ENCODE measurements around the gene PGA5.

The PGA5 gene

DNA sequence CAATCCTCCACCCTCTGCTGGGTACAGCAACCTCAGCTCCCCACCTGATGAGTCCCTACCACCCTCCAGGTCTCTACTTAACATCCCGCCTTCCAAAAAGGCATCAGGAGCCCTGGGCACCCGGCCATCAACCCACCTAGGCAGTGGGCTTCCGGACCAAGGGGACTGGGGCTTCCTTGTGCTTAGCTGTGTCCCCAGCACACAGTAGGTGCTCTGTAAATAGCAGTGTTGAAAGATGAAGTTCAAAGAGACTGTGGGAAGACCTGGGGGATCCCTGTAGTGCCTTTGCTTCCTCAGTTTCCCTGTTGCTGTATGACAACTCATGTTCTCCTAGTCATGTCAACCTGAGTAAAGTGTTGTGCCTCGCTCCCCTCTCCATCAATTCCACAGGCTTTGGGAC lies 33.1 kb downstream of the PGA5 start:
- in situ Hi-C loops (cut with HindIII; ENCODE audit: low sequenced_read_pairs) = no loop called here

DNA sequence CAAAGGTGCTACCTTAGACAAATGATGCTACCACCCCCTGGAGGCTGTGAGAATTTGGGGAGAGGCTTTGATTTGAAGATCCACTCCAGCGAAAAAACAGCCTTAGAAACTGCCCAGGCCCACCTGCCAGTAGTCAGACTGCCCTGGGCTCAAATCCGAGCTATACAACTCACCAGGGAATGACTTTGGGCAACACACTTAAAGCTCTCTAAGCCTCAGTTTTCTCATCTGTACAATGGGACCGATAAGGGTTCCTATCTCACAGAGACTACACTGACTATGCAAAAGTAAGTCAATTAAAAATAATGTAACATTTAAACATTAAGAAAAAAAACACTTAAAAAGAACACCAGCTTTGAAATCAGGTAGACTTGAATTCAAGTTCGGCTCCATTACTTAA lies 34.2 kb downstream of the PGA5 start:
- no peak for DNase-seq (ENCODE audit: low read depth, low spot score)
- TF ChIP-seq, protein P1, sequence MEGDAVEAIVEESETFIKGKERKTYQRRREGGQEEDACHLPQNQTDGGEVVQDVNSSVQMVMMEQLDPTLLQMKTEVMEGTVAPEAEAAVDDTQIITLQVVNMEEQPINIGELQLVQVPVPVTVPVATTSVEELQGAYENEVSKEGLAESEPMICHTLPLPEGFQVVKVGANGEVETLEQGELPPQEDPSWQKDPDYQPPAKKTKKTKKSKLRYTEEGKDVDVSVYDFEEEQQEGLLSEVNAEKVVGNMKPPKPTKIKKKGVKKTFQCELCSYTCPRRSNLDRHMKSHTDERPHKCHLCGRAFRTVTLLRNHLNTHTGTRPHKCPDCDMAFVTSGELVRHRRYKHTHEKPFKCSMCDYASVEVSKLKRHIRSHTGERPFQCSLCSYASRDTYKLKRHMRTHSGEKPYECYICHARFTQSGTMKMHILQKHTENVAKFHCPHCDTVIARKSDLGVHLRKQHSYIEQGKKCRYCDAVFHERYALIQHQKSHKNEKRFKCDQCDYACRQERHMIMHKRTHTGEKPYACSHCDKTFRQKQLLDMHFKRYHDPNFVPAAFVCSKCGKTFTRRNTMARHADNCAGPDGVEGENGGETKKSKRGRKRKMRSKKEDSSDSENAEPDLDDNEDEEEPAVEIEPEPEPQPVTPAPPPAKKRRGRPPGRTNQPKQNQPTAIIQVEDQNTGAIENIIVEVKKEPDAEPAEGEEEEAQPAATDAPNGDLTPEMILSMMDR (IDR thresholded peaks at IDR 0.05; ENCODE audit: low read depth, low read length) = no peak
- H3K4me3 ChIP-seq (ENCODE audit: low read depth, low read length) = no peak overlapping the region
- in situ Hi-C loops (cut with HindIII; ENCODE audit: low sequenced_read_pairs) = no loop called here

More for the DNA sequence above, 33.1 kb downstream of the PGA5 start:
- no peak overlapping the region for H3K4me3 ChIP-seq (ENCODE audit: low read depth, low read length)
- DNase-seq (ENCODE audit: low read depth, low spot score) = no peak
- TF ChIP-seq, protein P1 (IDR thresholded peaks at IDR 0.05; ENCODE audit: low read depth, low read length) = no peak

DNA sequence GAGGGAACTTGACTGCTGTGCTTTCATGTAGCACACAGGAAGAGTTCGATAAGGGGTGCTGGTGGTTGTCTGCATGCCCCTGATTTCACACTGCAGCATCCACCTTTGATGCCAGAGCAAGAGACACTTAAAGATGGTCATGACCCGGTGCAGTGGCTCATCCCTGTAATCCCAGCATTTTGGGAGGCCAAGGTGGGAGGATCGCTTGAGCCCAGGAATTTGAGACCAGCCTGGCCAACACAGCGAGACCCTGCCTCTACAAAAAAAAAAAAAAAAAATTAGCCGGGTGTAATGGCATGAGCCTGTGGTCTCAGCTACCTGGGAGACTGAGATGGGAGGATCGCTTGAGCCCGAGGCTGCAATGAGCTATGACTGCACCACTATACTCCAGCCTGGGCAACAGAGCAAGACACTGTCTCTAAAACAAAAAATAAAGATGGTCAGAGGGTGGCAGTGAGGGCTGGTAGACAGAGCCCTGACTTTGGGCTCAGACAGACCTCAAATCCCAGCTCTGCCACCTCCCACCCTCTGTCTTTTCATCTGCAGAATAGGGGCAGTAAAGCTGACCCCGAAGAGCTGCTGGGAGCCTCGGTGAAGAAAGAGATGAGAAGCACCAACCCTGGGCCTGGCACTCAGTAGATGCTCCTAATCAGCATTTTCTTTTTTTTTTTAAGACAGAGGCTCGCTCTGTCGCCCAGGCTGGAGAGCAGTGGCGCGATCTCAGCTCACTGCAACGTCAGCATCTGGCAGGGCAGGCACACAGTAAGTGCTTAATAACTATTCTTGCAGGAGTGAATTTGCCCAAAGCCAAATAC lies 36.4 kb downstream of the PGA5 start:
- no peak for DNase-seq (ENCODE audit: low read depth, low spot score)
- TF ChIP-seq, protein P1 (IDR thresholded peaks at IDR 0.05; ENCODE audit: low read depth, low read length) = no peak
- in situ Hi-C loops (cut with HindIII; ENCODE audit: low sequenced_read_pairs) = no loop called here
- no peak overlapping the region for H3K4me3 ChIP-seq (ENCODE audit: low read depth, low read length)

DNA sequence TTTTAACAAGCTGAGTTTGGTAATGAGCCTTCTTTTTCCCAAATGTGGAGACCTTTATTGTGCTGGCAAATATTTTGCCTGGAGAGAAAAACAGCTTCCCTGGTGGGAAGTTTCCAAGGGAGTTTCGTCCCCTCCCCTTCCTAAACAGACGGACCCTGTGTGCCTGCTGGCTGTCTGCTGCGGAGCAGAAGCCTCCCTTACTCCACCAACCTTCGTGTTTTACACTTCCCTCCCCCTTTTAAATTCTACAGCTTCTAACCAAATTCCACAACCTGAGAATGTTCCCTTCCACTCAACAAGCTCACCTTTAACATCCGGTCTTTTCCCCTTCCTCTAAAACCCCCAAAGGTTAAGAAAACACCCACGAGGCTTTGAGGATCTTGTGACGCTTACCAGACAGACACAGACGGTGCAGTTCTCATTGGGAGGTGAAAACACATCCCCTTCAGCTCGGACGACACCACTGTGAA lies 37.1 kb downstream of the PGA5 start:
- TF ChIP-seq, protein P1 (IDR thresholded peaks at IDR 0.05; ENCODE audit: low read depth, low read length) = no peak
- DNase-seq (ENCODE audit: low read depth, low spot score) = no peak
- in situ Hi-C loops (cut with HindIII; ENCODE audit: low sequenced_read_pairs) = no loop called here
- H3K4me3 ChIP-seq (ENCODE audit: low read depth, low read length) = no peak overlapping the region

DNA sequence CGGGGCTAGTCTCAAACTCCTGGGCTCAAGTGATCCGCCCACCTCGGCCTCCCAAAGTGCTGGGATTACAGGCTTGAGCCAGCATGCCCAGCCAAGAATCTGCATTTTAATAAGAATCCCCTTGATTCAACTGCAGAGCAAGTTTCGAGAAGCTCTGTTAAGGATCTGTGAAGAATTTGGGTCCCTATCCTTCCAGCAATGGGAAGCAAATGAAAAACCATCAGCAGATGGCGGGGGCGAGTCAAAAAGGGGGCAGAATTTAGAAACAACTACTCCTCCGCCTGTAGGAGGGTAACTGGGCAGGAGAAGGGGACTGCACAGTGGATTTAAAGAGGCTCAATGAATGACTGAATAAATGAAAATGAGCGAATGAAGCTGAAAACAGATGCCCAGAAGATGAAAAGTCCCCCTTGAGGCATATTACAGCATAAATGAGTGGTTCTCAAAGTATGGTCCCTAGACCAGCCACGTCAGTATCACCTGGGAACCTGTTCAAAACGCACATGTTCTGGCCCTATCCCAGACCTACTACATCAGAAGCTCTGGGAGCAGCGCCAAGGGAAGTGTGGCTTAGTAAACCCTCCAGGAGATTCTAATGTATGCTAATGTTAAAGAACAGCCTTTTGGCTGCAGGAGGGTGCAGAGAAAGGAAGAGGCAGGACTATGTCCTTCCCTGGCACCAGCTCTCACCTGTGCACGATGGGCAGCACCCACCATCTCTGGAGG lies 39.1 kb downstream of the PGA5 start:
- in situ Hi-C loops (cut with HindIII; ENCODE audit: low sequenced_read_pairs) = no loop called here
- TF ChIP-seq, protein P1 (IDR thresholded peaks at IDR 0.05; ENCODE audit: low read depth, low read length) = no peak
- DNase-seq (ENCODE audit: low read depth, low spot score) = no peak
- no peak overlapping the region for H3K4me3 ChIP-seq (ENCODE audit: low read depth, low read length)

DNA sequence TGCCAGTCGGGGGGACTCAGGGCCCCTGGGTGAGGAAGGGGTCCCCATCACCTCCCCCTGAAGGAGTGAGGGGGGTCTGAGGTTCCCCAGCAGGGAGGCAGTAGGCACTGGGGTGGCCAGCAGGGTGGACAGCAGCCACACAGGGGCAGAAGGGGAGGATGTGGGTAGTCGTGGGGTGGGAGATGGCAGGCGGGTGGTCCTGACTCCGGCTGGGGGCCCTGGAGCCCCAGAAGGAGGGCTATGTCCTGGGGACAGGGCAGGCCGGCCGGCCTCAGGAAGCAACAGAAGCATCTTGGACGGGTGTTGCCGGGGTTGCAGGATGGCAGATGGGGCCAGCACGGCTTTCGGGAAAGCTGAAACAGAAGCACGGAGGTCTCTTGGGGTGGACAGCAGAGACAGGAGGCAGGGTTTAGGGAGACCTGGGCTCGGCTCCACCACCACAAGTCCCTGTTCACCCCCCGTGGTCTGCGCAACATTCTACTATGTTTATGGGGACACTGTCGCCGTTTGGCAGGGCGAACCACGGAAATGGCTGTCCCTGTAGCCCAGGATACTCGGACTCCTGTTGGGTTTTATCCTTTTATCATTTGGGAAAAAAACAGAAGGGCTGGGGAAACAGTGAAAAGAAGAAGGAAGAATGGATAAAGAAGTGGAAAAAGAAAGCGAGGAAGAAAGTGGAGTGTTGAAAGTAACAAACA lies 40.1 kb downstream of the PGA5 start:
- in situ Hi-C loops (cut with HindIII; ENCODE audit: low sequenced_read_pairs) = no loop called here
- TF ChIP-seq, protein P1 (IDR thresholded peaks at IDR 0.05; ENCODE audit: low read depth, low read length) = no peak
- no peak for DNase-seq (ENCODE audit: low read depth, low spot score)
- no peak overlapping the region for H3K4me3 ChIP-seq (ENCODE audit: low read depth, low read length)
